H1 (cell line): ENCODE data around the gene DNAJC6.

ENCODE experiments used
- CTCF ChIP-seq, 3 experiments: IDR thresholded peaks; 1 replicate in 2 of 3; 2 replicates in 1 of 3; pipeline versions ENCODE4 v1.5.1 to v1.6.1; 2011; ENCODE audit warnings: low read length in 3 of 3, mild to moderate bottlenecking in 3 of 3, inconsistent platforms in 2 of 3, low read depth in 1 of 3, moderate library complexity in 1 of 3; ENCODE audit not compliant: insufficient read depth in 1 of 3; ENCODE audit errors: control extremely low read depth in 1 of 3
- EP300 ChIP-seq, 2 experiments: IDR thresholded peaks; 1 replicate in 1 of 2; 2 replicates in 1 of 2; pipeline ENCODE4 v1.6.1; 2011 to 2012; ENCODE audit warnings: low read depth in 2 of 2, low read length in 2 of 2, mild to moderate bottlenecking in 2 of 2, borderline replicate concordance in 1 of 2, inconsistent platforms in 1 of 2, moderate library complexity in 1 of 2
- JUN ChIP-seq: IDR thresholded peaks from 2 replicates; pipeline ENCODE4 v1.6.1; 2011; ENCODE audit warnings: low read depth, mild to moderate bottlenecking, improper control_type of control experiment, low read length
- POLR2A ChIP-seq, 2 experiments: IDR thresholded peaks; 1 replicate in 1 of 2; 2 replicates in 1 of 2; pipeline ENCODE4 v1.6.1; 2011; ENCODE audit warnings: low read depth in 2 of 2, low read length in 2 of 2, mild to moderate bottlenecking in 2 of 2; ENCODE audit errors: control extremely low read depth in 1 of 2

GRCh38 chr1:65267683-65268082 is 41.7 kb upstream of the DNAJC6 start:
- TF ChIP-seq CTCF (IDR thresholded peaks at IDR 0.05; ENCODE audit: control extremely low read depth in 1 of 3, insufficient read depth in 1 of 3, low read depth in 1 of 3, low read length in 3 of 3) (no peak), POLR2A (IDR thresholded peaks at IDR 0.05; ENCODE audit: control extremely low read depth in 1 of 2, low read depth in 2 of 2, low read length in 2 of 2) (no peak), EP300 (IDR thresholded peaks at IDR 0.05; ENCODE audit: borderline replicate concordance in 1 of 2, low read depth in 2 of 2, low read length in 2 of 2) (no peak), JUN (no peak)
